Muscle of leg (tissue), 11 donors: ENCODE results near the gene SERAC1. TPM values are rescaled to one million over a fixed set of nuclear protein-coding genes. Genes with fewer than 3 reads are reported as not detected.

Experiments
- DNase-seq: peaks from one replicate; pipeline ENCODE4 v3.0.0; 2013
- H3K27ac ChIP-seq: one replicate; pipeline ENCODE4 v1.5.1; 2013; ENCODE audit warnings: mild to moderate bottlenecking, low read length, control low read depth
- H3K27me3 ChIP-seq: one replicate; pipeline ENCODE4 v1.6.1; 2013; ENCODE audit warnings: low read length; ENCODE audit not compliant: control insufficient read depth, insufficient read depth
- H3K36me3 ChIP-seq: one replicate; pipeline ENCODE4 v1.6.1; 2013; ENCODE audit warnings: low read length; ENCODE audit not compliant: control insufficient read depth, insufficient read depth
- H3K4me1 ChIP-seq: one replicate; pipeline ENCODE4 v1.6.1; 2013; ENCODE audit warnings: low read length; ENCODE audit not compliant: control insufficient read depth, insufficient read depth
- H3K4me3 ChIP-seq: one replicate; pipeline ENCODE4 v1.5.1; 2013; ENCODE audit warnings: low read length, control low read depth
- H3K9me3 ChIP-seq: replicated peaks from 2 replicates; pipeline ENCODE4 v1.6.1; 2013; ENCODE audit warnings: low read depth, low read length; ENCODE audit not compliant: control insufficient read depth
- WGBS: methylation state at CpG from one replicate; pipeline ENCODE4 v1.1.5; 2013; ENCODE audit warnings: missing lambda C conversion rate; ENCODE audit not compliant: insufficient coverage; 5-methylcytosine and 5-hydroxymethylcytosine counted together
- polyA plus RNA-seq, 8 donors: library from polyadenylated mRNA; unstranded; fragments of 120-200 nt; gene quantifications; one replicate each; pipeline versions ENCODE4 v1.2.1 to v1.2.3, GENCODE V29; 2013; ENCODE audit warnings: inconsistent platforms in 1 of 8, low replicate concordance in 1 of 8; ENCODE audit not compliant: insufficient read length in 8 of 8, insufficient read depth in 1 of 8
- total RNA-seq: library from RNA; stranded (reverse); fragments of 120-200 nt; gene quantifications from one replicate; pipeline ENCODE4 v1.2.4, GENCODE V29; 2013

The SERAC1 gene
- total and polyA plus RNA-seq, 9 donors, result 4.8 to 6.3 (median 5.5) TPM

- Histone ChIP-seq H3K27ac (no peak overlapping the region), H3K36me3 (no peaks in the 10 kb centered on the region), H3K4me1 (no peaks in the 10 kb centered on the region), H3K4me3 (no peak overlapping the region), H3K9me3 (no peaks in the 10 kb centered on the region), H3K27me3 (no peaks in the 10 kb centered on the region)
- DNase-seq, result no peak
- no CpG with 5 or more reads among the region's 2 CpGs for WGBS
Observed at GRCh38 chr6:158104696-158105095, 63.4 kb downstream of the SERAC1 start.

DNA sequence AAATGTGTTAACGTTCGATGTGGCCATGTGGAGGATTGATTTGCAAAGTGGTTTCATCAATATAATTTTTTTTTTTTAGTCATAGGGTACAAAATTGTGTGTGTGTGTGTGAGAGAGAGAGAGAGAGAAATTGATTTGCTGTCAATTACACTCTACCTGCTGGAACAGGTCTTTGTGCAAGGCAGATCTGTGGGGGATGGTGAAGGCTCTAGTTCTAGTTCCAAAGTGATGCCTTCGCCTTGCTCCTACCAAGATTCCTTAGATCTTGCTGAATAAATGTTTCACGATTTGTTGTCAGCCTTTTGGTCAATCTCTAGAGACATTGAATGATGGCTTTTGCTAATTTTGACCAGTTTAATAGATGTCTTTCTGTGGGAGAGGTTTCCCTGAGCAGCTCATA lies 64.8 kb downstream of the SERAC1 start:
- H3K27ac ChIP-seq, result no peak overlapping the region
- H3K9me3 ChIP-seq, result no peaks in the 10 kb centered on the region
- no peaks in the 10 kb centered on the region for H3K36me3 ChIP-seq
- no peaks in the 10 kb centered on the region for H3K4me1 ChIP-seq
- no peaks in the 10 kb centered on the region for H3K27me3 ChIP-seq
- DNase-seq, result no peak
- WGBS, result no CpG with 5 or more reads among the region's 4 CpGs
- H3K4me3 ChIP-seq, result no peak overlapping the region

- H3K9me3 ChIP-seq, result no peaks in the 10 kb centered on the region
Observed at GRCh38 chr6:158095671-158096070, 72.4 kb downstream of the SERAC1 start.

GRCh38 chr6:158095031-158095430 lies 73.0 kb downstream of the SERAC1 start:
- Histone ChIP-seq H3K4me3 (no peak overlapping the region), H3K27me3 (no peaks in the 10 kb centered on the region), H3K36me3 (peaks cover 40% of the 10 kb centered on the region), H3K27ac (no peak overlapping the region), H3K4me1 (no peaks in the 10 kb centered on the region), H3K9me3 (no peaks in the 10 kb centered on the region)
- no peak for DNase-seq
- no CpG with 5 or more reads among the region's 6 CpGs for WGBS

More at GRCh38 chr6:158095671-158096070, 72.4 kb downstream of the SERAC1 start:
- no peak for DNase-seq
- H3K36me3 ChIP-seq, result peaks cover 40% of the 10 kb centered on the region
- 93% methylated on average over 15 of the region's 15 CpGs for WGBS
- H3K4me1 ChIP-seq, result no peaks in the 10 kb centered on the region
- no peaks in the 10 kb centered on the region for H3K27me3 ChIP-seq
- no peak overlapping the region for H3K4me3 ChIP-seq
- H3K27ac ChIP-seq, result no peak overlapping the region

GRCh38 chr6:158092806-158093205 lies 75.3 kb downstream of the SERAC1 start:
- no peaks in the 10 kb centered on the region for H3K27me3 ChIP-seq
- H3K27ac ChIP-seq, result no peak overlapping the region
- H3K4me3 ChIP-seq, result no peak overlapping the region
- WGBS, result 78% methylated on average over 5 of the region's 9 CpGs
- no peaks in the 10 kb centered on the region for H3K4me1 ChIP-seq
- no peaks in the 10 kb centered on the region for H3K9me3 ChIP-seq
- DNase-seq, result no peak
- peaks cover 40% of the 10 kb centered on the region for H3K36me3 ChIP-seq

DNA sequence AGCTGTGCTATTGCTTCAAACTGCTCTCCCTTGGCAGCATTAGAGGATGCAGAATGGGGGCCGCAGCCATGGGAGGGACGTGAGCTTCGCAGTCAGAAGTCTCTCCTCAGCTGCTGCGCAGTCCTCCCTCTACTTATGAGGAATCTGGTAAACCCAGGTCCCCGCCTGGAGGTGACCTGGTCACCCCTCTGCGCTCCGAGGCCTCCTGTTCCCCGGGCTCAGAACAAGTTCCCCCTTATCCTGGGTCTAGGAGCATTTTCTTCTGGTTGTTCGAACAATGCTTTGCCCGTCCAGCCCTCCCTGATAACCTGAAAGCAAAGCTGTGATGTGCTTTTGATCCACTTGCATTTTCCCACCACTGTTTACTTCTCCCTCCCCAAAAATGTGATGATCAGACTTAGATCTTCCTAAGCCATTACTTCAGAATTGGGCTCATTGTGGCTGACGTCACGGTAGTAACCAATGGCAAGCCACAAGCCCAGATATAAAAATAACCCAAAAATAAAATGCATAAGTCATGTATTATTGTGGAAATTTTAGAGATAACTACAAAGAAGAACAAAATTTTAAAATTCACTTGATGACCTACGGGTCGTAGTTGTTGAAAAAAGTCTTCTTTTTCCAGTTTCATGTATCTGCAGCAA lies 80.7 kb downstream of the SERAC1 start:
- Histone ChIP-seq H3K4me1 (peaks cover 9% of the 10 kb centered on the region), H3K9me3 (no peaks in the 10 kb centered on the region), H3K27me3 (no peaks in the 10 kb centered on the region), H3K4me3 (no peak overlapping the region), H3K27ac (no peak overlapping the region), H3K36me3 (peaks cover 34% of the 10 kb centered on the region)
- WGBS, result 82% methylated on average over 10 of the region's 14 CpGs
- no peak for DNase-seq

- H3K27ac ChIP-seq, result no peak overlapping the region
- peaks cover 9% of the 10 kb centered on the region for H3K4me1 ChIP-seq
- peaks cover 34% of the 10 kb centered on the region for H3K36me3 ChIP-seq
- H3K4me3 ChIP-seq, result no peak overlapping the region
- peak; percentile 39 for DNase-seq
- WGBS, result 70% methylated on average over 29 of the region's 32 CpGs
- H3K27me3 ChIP-seq, result no peaks in the 10 kb centered on the region
- no peaks in the 10 kb centered on the region for H3K9me3 ChIP-seq
Observed at GRCh38 chr6:158086504-158087223, 81.4 kb downstream of the SERAC1 start.

DNA sequence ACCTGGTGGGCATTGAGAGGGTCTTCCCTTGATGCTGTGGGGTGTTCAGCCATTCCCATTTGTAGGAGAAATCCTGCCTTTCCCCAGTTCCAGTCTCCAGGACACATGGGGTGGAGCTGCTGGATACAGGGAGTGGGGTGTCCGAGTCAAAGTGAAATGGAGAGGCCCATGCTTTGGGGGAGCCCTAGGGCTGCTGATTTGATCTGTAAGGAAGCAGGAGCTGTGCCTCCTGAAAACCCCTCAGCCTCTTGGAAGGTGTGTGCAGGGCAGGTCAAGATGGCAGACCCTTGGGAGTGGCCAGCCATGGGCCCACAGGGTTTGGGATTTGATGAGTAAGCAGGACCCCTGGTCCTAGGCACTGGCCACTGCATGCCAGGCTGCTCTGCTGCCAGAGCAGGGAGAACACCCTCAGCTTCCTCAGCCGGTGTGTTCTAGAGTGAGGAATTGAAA lies 82.0 kb downstream of the SERAC1 start:
- H3K36me3 ChIP-seq, result peaks cover 36% of the 10 kb centered on the region
- no peak overlapping the region for H3K4me3 ChIP-seq
- no peak for DNase-seq
- no peaks in the 10 kb centered on the region for H3K9me3 ChIP-seq
- no peak overlapping the region for H3K27ac ChIP-seq
- 100% methylated on average over 1 of the region's 2 CpGs for WGBS
- peaks cover 9% of the 10 kb centered on the region for H3K4me1 ChIP-seq
- no peaks in the 10 kb centered on the region for H3K27me3 ChIP-seq

GRCh38 chr6:158085261-158086053 lies 82.6 kb downstream of the SERAC1 start:
- Histone ChIP-seq H3K4me1 (peaks cover 9% of the 10 kb centered on the region), H3K36me3 (peaks cover 39% of the 10 kb centered on the region), H3K27ac (no peak overlapping the region), H3K9me3 (no peaks in the 10 kb centered on the region), H3K4me3 (no peak overlapping the region), H3K27me3 (no peaks in the 10 kb centered on the region)
- 79% methylated on average over 17 of the region's 21 CpGs for WGBS
- peak; percentile 38 for DNase-seq
